Measurements from ENCODE around the gene SGMS1.

Gene SGMS1

GRCh38 chr10:50635286-50635685 is 11.5 kb upstream of the SGMS1 start:
- no peak for FAIRE-seq

GRCh38 chr10:50634479-50634878 is 10.7 kb upstream of the SGMS1 start:
- no peak for FAIRE-seq

GRCh38 chr10:50631052-50631451 is 7.3 kb upstream of the SGMS1 start:
- FAIRE-seq, result no peak

- no peak for FAIRE-seq
These were observed 5.9 kb upstream of the SGMS1 start for GRCh38 chr10:50629495-50630122.

- no peak for FAIRE-seq
These were observed 4.1 kb upstream of the SGMS1 start for GRCh38 chr10:50627896-50628295.

- no peak for FAIRE-seq
These were observed 3.7 kb upstream of the SGMS1 start for GRCh38 chr10:50627443-50627842.

GRCh38 chr10:50625649-50626132 is 1.9 kb upstream of the SGMS1 start:
- no peak for FAIRE-seq

- FAIRE-seq, result no peak
These were observed 1.2 kb upstream of the SGMS1 start for GRCh38 chr10:50624866-50625501.

GRCh38 chr10:50624413-50624865 is 683 bp upstream of the SGMS1 start:
- FAIRE-seq, result no peak

GRCh38 chr10:50622706-50623662 is 772 bp downstream of the SGMS1 start:
- FAIRE-seq, result no peak

- FAIRE-seq, result no peak
These were observed 1.6 kb downstream of the SGMS1 start for GRCh38 chr10:50621968-50622705.

- no peak for FAIRE-seq
These were observed 2.9 kb downstream of the SGMS1 start for GRCh38 chr10:50620899-50621298.

GRCh38 chr10:50619882-50620281 is 3.9 kb downstream of the SGMS1 start:
- FAIRE-seq, result no peak

GRCh38 chr10:50619166-50619565 is 4.6 kb downstream of the SGMS1 start:
- FAIRE-seq, result no peak

GRCh38 chr10:50618624-50619023 is 5.1 kb downstream of the SGMS1 start:
- no peak for FAIRE-seq

GRCh38 chr10:50615658-50616057 is 8.1 kb downstream of the SGMS1 start:
- FAIRE-seq, result no peak

GRCh38 chr10:50614444-50615137 is 9.2 kb downstream of the SGMS1 start:
- FAIRE-seq, result no peak

- no peak for FAIRE-seq
These were observed 9.9 kb downstream of the SGMS1 start for GRCh38 chr10:50613726-50614443.

GRCh38 chr10:50613150-50613549 is 10.6 kb downstream of the SGMS1 start:
- FAIRE-seq, result no peak

- FAIRE-seq, result no peak
These were observed 13.4 kb downstream of the SGMS1 start for GRCh38 chr10:50610368-50610767.

- no peak for FAIRE-seq
These were observed 16.3 kb downstream of the SGMS1 start for GRCh38 chr10:50607356-50607925.
